ENCODE results near the gene PPP2R5B.
"Not testable (repeated sequence)": the region's sequence is repeated elsewhere in the genome, so short reads cannot be mapped to it uniquely, and the experiment has no call there.

Gene PPP2R5B

DNA sequence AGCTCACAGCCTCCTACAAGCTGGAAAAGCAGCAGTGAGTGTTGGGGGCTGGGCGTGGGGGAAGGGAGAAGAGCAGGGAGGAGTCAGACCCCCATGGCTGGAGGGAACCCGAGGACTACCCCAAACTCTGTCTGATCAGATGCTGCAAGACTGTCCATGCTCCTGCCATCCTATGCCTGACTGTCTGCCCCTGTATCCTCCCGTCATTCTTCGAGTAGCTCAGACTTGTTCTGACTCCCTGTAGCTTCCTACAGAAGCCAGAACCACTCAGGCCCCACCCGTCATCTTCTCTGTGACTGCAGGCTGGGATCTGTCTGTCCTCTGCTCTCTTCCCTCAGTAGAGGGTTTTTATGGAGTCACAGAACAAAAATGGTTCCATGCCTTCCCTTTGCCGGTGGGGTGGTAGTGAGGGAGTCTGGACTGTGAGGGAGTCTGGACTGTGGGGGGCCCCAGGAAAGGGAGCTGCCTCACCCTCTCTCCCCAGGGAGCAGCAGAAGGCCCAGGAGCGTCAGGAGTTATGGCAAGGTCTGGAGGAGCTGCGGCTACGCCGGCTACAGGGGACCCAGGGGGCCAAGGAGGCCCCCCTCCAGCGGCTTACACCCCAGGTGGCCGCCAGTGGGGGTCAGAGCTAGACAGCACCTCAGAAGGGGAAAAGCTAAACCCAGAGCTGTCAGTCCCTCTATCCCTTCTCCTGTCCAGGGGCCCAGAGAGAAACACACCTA is 8.9 kb downstream of the PPP2R5B start:
- DNase-seq: no peak

DNA sequence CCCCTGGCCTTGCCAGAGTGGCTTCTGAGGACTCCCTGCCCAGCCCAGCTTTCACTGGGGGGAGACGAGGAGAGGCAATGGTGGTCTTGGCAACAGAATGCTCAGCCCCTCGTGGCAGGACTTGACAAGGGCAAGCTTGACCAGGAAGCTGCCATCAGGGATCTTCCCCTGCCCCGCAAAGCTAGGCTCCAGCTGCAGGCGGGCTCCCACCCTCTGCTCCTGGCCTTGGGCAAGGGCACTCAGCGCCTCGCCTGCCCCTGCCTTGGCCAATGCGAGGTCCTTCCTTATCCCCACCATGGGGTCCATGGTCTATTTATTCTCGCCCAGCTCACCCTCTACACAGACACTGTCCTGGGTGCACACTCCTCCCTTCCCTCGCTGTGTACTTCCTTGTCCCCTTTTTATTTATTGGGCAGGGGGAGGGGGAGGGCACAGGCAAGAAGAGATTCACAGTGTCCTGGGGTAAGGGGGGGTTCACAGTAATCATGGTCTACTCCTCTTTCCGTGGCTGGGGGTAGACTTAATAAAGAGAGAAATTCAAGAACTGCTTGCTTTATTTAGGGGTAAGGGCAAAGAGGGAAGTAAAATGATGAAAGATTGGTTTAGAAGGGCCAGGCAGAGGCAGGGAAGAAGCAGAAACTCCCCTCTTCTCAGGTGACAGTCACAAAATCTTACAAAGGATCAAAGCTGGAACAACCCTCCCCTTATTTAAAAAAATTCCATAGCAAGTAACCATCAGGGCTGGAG is 9.6 kb downstream of the PPP2R5B start:
- DNase-seq: no peak

DNA sequence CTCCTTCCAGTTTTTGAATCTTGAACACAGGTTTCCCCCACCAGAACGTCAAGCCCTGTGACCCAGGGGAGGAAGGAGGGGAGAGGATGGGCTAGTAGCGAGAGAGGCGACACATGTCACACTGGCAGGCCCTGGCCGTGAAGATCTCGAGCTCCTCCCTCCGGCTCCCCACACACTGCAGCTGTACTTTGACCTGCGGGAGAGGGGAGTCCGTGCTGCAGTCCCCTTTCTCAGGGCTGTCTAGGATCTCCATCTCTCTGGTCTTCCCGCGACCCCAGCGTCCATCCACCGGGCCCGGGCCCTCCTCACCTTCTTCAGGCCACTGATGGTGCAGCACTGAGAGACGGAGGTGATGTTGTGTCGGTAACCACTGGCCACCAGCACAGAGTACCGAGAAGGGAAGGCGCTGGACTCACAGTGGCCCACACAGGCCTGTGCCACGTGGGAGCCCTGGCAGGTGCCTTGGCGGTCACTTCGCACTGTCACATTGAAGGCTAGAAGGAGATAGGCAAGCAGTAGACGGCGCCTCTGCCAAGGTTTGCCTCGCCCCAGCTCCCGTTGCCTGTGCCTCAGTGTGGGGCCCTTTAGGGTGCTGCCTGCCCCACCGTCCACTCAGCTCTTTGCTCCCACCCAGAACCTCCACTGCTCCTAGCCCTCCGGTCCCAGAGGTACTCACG is 10.3 kb downstream of the PPP2R5B start:
- no peak for DNase-seq

DNA sequence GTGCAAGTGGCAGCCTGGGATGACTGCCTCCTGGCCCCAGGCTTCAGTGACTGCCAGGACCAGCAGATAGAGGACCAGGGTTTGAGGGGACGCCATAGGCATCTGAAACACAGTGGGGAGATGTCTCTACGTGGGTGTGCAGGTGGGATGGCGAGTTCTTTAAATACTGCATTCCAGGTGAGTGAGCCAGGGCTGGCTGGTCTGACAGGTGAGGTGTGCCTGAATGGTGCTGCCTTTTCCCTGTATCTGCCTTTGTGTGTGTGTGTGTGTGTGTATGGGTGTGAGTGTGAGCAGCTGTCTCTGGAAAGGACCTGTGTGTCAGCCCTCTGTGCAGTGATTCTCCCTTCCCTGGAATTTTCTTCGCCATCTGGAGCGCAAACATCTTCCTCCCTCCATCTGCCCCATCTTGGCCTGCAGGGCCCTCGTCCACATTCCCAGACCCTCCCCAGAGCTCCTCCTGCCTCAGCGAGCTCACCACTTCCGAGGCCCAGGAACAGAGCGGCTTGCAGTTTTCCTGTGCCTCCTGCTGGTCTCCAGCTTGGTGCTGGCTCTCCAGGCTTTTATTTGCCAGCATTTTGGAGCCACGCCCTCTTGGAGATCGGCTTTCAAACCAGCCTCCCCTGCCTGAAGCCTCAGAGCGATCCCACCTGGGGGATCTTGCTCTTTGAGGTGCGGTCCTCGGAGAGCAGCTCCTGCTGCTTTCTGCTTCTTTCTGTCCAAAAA is 11.0 kb downstream of the PPP2R5B start, which contains the start of gene GPHA2:
GPHA2 (minus strand) TSS at position 535 of the 723 bp plus-strand sequence; CDS start at position 102, 433 bp downstream.
- peak; percentile 54 for DNase-seq

DNA sequence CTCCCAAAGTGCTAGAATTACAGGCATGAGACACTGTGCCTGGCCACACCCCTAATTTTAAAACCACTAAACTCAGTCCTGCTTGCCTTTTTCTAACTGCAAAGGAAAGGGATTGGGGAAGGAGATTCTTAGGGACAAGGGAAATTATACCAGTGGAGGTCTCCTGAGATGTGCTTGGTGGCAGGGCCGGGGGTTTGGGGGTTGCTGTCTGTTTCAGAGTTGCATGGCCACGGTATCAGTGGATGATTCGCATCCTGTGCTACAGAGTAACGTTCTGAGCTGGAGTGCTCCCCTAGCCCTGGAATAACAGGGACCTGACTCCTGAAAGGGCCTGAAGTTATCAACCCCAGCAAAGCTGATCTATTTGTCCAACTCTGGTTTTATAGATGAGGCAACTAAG is 12.1 kb downstream of the PPP2R5B start:
- DNase-seq: no peak

DNA sequence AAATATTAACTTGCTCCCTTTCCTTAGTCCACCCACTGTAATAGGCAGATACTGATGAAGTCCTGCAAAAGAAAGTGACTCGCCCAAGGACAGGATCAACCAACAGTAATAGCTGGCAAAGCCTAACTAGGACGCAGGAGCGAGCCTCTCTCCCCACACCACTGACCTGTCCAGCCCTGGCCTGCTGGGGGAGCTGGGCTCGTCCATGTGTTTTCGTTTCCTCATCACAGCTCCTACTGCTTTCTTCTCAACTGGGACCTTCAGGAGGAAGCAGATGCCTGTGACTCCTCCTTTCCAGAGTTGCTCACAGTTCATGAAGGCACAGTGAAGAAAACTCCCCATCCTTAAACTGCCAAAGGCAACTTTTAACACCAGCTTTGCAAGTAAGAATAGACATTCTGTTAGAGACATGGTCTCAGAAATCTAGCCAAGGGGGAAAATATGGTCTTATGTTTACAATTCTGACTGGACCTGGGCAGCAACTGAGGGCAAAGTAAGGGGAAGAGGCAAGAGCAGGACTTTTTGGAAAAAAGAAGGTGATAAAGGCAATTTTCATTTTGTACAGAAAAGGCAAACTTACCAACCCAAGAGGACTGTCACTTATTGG is 22.8 kb downstream of the PPP2R5B start:
- no peak for DNase-seq

DNA sequence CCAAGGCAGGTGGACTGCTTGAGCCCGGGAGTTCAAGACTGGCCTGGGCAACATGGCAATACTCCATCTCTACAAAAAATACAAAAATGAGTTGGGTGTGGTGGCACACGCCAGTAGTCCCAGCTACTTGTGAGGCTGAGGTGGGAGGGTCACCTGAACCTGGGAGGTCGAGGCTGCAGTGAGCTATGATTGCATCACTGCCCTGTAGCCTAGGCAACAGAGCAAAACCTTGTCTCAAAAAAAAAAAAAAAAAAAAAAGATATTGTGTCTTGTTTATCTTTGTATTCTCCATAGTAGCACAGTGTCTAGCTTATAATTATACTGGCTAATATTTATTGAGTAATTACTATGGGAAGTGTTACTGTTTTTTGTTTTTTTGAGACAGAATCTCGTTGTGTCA is 27.0 kb downstream of the PPP2R5B start:
- DNase-seq: no peak

DNA sequence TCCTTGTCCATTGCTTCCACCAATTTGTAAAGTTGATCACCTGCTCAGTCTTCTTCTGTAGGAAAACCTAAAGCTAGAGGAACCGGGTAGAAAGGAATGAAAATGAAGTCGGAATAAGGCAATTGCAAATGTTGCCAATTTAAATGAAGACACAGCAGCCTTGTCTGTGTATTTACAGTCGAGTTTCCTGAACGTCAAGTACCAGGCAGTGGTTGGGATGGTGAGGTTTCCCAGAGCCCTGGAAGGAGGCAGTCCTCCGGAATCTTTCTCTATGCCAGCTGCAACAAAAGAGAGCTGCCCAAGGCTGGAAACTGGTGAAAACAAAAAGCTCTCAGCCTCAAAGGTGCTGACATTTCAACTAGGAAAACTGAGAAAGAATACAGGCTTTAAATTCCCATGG is 29.7 kb downstream of the PPP2R5B start:
- no peak for DNase-seq

DNA sequence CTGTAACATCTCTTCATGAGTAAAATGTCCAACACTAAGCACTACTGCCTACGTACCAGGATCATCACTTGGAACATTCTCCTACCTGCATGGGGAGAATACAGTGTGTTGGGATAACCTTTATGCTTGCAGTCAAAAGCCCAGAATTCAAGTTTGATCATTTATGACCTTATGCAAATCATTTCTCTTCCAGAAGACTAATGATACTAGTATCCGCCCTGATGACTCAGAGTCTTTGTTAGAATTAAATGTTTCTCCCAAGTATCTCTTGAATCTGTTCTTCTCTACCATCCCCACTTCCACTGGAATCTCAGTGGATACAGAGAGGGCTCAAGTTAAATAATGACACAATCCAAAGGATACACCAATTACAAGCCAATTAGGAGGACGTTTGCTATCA is 35.0 kb downstream of the PPP2R5B start:
- no peak for DNase-seq

DNA sequence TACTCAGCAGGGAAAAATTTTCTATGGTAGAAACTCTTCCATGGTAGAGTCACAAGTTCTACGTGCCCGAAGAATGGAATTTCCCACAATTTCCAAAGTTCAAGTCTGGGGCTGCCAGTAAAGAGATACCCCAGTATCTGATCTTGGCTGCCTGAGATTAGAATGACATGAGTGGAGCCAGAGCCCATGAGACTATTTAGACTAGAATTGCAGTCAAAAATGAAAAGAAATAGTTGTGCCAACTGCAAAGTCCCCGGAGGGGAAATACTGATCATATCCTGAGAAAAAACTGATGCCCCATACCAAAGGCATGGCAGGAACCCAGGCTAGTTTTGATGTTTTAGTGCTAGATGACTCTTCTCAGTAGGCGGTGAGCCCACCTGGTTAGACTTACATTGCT is 36.2 kb downstream of the PPP2R5B start:
- no peak for DNase-seq

DNA sequence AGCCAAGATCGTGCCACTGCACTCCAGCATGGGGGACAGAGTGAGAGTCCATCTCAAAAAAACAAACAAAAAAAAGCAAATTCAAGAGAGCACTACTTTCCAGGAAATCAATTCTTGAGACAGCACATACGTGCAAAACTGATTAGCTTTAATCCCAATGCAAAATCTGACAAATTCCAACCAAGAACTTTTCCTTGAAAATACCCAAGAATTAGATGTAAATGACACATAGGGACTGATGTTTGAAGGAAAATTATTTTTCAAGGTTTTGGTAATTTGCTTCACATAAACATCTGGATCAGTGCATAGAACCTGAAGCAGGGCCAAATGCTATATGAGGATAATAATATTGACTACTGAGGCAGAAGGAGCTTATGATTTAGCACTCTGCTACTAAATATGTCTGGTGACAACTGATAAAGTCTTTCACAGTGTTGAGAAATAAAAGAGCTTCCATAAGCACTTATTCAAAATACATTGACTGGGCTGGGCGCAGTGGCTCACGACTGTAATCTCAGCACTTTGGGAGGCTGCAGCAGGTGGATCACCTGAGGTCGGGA is 38.7 kb downstream of the PPP2R5B start:
- DNase-seq: no peak

DNA sequence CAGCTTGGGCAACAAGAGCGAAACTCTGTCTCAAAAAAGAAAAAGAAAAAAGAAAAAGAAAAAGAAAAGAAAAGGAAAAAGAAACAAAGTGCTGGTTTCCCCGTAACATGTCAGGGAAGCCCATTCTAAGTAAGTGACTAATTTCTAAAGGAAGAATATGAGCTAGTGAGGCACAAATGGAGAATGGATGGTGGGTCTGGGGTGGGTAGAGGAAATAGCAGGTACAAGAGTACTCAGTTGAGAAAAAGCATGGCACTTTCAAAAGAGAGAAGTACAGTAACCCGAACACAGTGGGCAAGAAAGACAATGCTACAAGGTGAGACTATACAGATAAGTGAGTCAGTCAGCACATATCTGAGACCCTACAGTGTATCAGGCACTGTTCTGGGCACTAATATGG is 42.9 kb downstream of the PPP2R5B start:
- DNase-seq: no peak

DNA sequence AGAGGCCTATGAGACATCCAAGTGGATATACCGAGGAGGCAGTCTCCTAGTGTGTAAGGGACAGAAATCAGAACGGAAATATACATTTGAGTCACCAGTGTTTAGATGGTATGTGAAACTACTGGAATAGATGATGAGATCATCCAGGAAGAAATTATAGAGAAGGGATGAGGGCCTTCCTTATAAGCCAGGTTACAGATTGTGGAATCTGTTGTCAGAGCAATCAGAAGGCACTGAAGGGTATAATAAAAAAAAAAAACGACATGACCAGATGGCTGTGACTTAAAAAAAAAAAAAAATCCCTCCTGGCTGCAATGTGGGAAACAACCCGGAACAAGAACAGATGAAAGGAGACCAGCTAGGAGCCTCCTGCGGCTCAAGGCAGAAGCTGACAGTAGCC is 44.7 kb downstream of the PPP2R5B start:
- DNase-seq: no peak

DNA sequence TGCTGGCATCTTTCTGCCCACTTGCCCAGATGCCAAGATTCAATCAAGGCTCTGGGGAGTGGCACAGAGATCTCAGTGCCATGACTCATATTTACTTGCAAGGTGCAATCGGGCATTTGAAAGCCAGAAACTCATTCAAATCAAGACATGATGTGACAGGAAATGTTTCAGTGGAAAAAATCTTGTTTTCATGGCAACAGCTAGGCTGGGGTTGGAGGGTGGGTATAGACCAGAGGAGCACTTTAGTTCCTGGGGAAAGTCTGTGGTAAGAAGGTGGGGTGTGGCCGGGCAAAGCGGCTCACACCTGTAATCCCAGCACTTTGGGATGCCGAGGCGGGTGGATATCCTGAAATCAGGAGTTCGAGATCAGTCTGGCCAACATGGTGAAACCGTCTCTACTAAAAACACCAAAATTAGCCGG is 46.3 kb downstream of the PPP2R5B start:
- no peak for DNase-seq

DNA sequence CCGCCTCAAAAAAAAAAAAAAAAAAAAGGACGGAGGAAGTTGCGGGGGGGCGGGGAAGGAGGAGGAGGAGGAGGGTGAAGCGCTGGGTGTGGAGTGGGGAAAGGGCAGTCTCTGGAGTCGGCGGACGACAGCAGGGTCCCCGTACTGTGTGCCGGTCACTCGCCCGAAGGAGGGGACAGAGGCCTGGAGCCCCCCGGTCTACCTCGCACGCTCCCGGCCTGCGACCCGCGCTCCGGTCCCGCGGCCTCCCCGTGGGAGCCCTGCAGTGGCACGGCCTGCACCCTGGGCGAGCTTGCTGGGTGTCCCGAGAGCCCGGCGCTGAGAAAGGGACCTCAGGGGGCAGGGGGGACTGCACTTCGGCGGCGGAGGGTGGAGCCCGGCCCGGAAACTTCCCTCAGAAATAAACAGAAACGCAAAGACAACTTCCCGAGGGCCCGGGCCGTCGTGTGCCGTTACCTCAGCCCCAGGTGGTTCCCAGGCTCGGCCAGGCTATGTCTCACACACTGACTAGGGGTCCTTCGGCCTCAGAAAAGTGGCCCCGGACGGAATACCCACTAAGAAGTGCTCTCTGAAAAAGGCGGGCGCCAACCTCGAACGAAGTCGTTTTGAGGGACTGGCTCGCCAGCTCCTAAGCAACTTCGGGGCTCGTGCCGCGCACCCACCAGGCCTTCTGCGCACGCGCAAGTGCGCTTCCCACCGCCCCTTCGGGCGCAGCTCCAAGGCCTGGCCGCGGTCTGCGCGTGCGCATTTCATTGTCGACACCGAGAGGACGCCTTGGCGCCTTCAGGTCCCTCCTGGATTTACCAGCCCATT is 47.1 kb downstream of the PPP2R5B start, which contains the start of gene MAJIN:
MAJIN (minus strand) TSS at position 688 of the 813 bp plus-strand sequence. CDS start 12,703 bp downstream, outside the sequence.
- peak; percentile 93 for DNase-seq

DNA sequence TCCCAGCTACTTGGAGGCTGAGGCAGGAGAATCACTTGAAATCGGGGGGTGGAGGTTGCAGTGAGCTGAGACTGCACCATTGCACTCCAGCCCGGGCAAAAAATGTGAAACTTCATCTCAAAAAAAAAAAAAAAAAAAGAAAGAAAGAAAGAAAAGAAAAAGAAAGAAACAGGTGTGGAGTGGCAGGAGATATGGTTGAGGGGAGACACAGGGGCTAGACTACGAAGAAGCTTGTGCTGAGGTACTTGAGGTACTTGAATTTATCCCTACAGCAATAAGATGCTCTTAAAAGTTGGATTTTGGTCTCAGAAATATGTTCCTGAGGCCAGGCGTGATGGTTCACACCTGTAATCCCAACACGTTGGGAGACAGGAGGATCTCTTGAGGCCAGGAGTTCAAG is 49.6 kb downstream of the PPP2R5B start:
- no peak for DNase-seq

DNA sequence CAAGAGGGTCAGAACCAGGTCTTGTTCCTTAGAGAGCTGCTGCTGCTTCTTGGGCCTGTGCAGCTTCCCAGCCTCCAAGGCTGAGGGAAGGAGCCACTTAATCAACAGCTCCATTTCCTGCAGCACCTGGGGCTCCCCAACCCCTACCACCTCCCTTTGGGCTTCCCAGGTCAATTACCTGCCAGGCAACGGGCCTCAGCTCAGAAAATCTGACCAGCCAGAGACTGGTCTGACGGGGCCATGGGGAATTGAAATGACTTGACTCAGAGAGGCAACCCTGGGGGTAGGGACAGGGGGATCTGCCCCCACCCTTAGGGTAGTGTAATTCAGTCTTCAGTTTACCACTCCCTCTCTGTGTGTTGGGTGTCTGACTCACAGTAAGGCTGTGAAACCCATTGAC is 52.2 kb downstream of the PPP2R5B start:
- no peak for DNase-seq

DNA sequence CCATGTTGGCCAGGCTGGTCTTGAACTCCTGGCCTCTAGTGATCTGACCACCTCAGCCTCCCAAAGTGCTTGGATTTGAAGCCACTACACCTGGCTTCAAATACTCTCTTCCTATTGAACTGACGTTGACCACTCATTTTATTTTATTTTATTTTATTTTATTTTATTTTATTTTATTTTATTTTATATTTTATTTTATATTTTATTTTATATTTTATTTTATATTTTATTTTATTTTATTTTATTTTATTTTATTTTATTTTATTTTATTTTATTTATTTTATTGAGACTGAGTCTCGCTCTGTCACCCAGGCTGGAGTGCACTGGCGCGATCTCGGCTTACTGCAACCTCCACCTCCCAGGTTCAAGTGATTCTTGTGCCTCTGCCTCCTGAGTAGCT is 58.9 kb downstream of the PPP2R5B start:
- DNase-seq: not testable (repeated sequence)
